NCI-H146 (cell line): ENCODE measurements around the gene ALG14.
"Not testable (repeated sequence)": the region's sequence is repeated elsewhere in the genome, so short reads cannot be mapped to it uniquely, and the experiment has no call there.

ENCODE experiments used
- DNase-seq: peaks from one replicate; lab custom pipeline; 2025; lab: John Stamatoyannopoulos, UW

ALG14 gene

GRCh38 chr1:95041491-95042165, 31.1 kb downstream of the ALG14 start:
- DNase-seq = peak; percentile 48

- DNase-seq = no peak
Observed at GRCh38 chr1:95040032-95040525, 32.7 kb downstream of the ALG14 start.

- DNase-seq = no peak
Observed at GRCh38 chr1:95039360-95040031, 33.3 kb downstream of the ALG14 start.

- DNase-seq = no peak
Observed at GRCh38 chr1:95035536-95035935, 37.2 kb downstream of the ALG14 start.

GRCh38 chr1:95034506-95034905, 38.2 kb downstream of the ALG14 start:
- no peak for DNase-seq

GRCh38 chr1:95033843-95034242, 38.9 kb downstream of the ALG14 start:
- no peak for DNase-seq

- no peak for DNase-seq
Observed at GRCh38 chr1:95029532-95029931, 43.2 kb downstream of the ALG14 start.

GRCh38 chr1:95028954-95029353, 43.8 kb downstream of the ALG14 start:
- DNase-seq = no peak

- no peak for DNase-seq
Observed at GRCh38 chr1:95027046-95027445, 45.7 kb downstream of the ALG14 start.

GRCh38 chr1:95023399-95024043, 49.2 kb downstream of the ALG14 start:
- no peak for DNase-seq

- no peak for DNase-seq
Observed at GRCh38 chr1:95022644-95022926, 50.2 kb downstream of the ALG14 start.

- DNase-seq = no peak
Observed at GRCh38 chr1:95021805-95022643, 50.7 kb downstream of the ALG14 start.

GRCh38 chr1:95021119-95021518, 51.6 kb downstream of the ALG14 start:
- no peak for DNase-seq

- not testable (repeated sequence) for DNase-seq
Observed at GRCh38 chr1:95019466-95019865, 53.3 kb downstream of the ALG14 start.

- DNase-seq = no peak
Observed at GRCh38 chr1:95018602-95019369, 54.0 kb downstream of the ALG14 start.

- no peak for DNase-seq
Observed at GRCh38 chr1:95017775-95018174, 55.0 kb downstream of the ALG14 start.

GRCh38 chr1:95015076-95015475, 57.7 kb downstream of the ALG14 start:
- DNase-seq = no peak

- peak; percentile 11 for DNase-seq
Observed at GRCh38 chr1:95013950-95014574, 58.7 kb downstream of the ALG14 start.

GRCh38 chr1:95012389-95012788, 60.4 kb downstream of the ALG14 start:
- no peak for DNase-seq

GRCh38 chr1:95010158-95010557, 62.6 kb downstream of the ALG14 start:
- DNase-seq = no peak

GRCh38 chr1:95007687-95008086, 65.1 kb downstream of the ALG14 start:
- DNase-seq = no peak
